ENCODE data around the gene TCTN1.

DNA sequence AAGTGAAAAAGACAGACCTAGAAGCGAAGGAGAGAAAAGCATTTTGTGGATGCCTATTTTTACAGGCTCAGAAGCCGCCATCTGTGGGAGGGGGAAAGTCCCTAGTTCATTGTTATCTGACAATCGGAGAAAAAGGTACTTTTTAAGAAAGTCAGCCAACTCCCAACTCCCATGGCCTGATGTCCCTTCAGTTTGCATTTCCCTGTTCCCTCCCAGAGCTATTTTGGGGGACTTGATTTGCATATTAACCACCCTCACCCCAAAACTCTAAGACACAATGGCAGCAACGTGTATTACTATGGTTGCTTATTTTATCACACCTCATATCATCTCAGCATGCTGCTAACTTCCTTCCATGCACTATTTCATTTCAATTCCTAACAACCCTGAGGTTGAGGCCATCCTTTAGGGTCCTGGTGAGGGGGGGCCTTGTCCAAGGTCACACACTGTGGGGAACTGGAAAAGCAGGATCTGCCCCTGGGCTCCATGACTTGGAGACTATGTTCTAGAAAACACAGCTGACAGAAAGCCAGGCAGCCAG, 56.3 kb downstream of the TCTN1 start:
- no peak for TF ChIP-seq CTCF (conservative IDR thresholded peaks at IDR 0.05; ENCODE audit: low read depth, low read length)
- TF ChIP-seq EZH2 (IDR thresholded peaks at IDR 0.05; ENCODE audit: low read length, unreplicated experiment) = no peak
